HCT116 (cell line): ENCODE results near the gene METTL26. TPM values are rescaled to one million over a fixed set of nuclear protein-coding genes. Genes with fewer than 3 reads are reported as not detected.

ENCODE experiments used
- ATAC-seq: fragments of 200-7000 bp; cut with Tn5 transposase; 2 replicates; pipeline ENCODE4 v1.9.1; 2020; ENCODE audit warnings: mild to moderate bottlenecking, moderate library complexity
- BruUV-seq: library from RNA; stranded (reverse); fragments of 400-500 nt; replicated peaks from 2 replicates; lab custom pipeline; 2021; lab: Mats Ljungman, UMichigan
- CTCF ChIA-PET: fragments of 300-600 bp; sonication (Branson Sonifier 250); formaldehyde crosslinking; loops from one replicate; lab custom pipeline; 2021; ENCODE audit warnings: antibody characterized with exemption; lab: Charles Lee
- POLR2A ChIA-PET: fragments of 300-600, 350-600 bp; sonication (Branson Sonifier 250); formaldehyde crosslinking; loops from one replicate; lab custom pipeline; 2021; ENCODE audit warnings: antibody characterized with exemption; lab: Charles Lee
- RAD21 ChIA-PET, 2 experiments: fragments of 300-600 bp; sonication (Branson Sonifier 250); formaldehyde crosslinking; loops; one replicate each; lab custom pipeline; 2023; ENCODE audit warnings: low total read pairs in 2 of 2; ENCODE audit not compliant: uncharacterized antibody in 2 of 2, unreplicated experiment in 2 of 2, low non-redundant PET in 1 of 2; lab: Charles Lee
- DNase-seq: peaks from one replicate; pipeline ENCODE4 v3.0.0-alpha.2; 2010; ENCODE audit warnings: low read depth, low spot score
- H2AFZ ChIP-seq: fragments of 200-600 bp; shearing (Covaris generic), sonication (generic); 2 replicates; pipeline ENCODE4 v1.6.1; 2017; ENCODE audit warnings: low read depth, mixed run types, mixed read lengths, antibody characterized with exemption, low read length; ENCODE audit not compliant: poor library complexity, severe bottlenecking
- H3K27ac ChIP-seq: 2 replicates; pipeline ENCODE4 v1.5.1; 2012; ENCODE audit warnings: low read depth, low read length
- H3K27me3 ChIP-seq: fragments of 200-600 bp; sonication (generic); 2 replicates; pipeline ENCODE4 v1.6.1; 2016; ENCODE audit warnings: mixed run types, low read length, mixed read lengths; ENCODE audit not compliant: insufficient read depth
- H3K36me3 ChIP-seq, 2 experiments: fragments of 200-500 bp in 1 of 2; fragments of 200-600 bp in 1 of 2; sonication (Bioruptor generic) in 1 of 2; sonication (generic) in 1 of 2; 2 replicates each; pipeline versions ENCODE4 v1.5.1 to v1.6.1; 2014 to 2016; ENCODE audit warnings: low read length in 2 of 2, inconsistent platforms in 1 of 2, mixed read lengths in 1 of 2, mixed run types in 1 of 2; ENCODE audit not compliant: insufficient read depth in 2 of 2, control insufficient read depth in 1 of 2
- H3K4me1 ChIP-seq, 2 experiments: fragments of 200-600 bp in 1 of 2; sonication (generic) in 1 of 2; 2 replicates each; pipeline versions ENCODE4 v1.5.1 to v1.6.1; 2012 to 2017; ENCODE audit warnings: low read length in 2 of 2, inconsistent platforms in 1 of 2, mild to moderate bottlenecking in 1 of 2, mixed read lengths in 1 of 2, mixed run types in 1 of 2, moderate library complexity in 1 of 2; ENCODE audit not compliant: insufficient read depth in 2 of 2, control insufficient read depth in 1 of 2
- H3K4me2 ChIP-seq: fragments of 200-600 bp; sonication (generic); 2 replicates; pipeline ENCODE4 v1.6.1; 2017; ENCODE audit warnings: mixed run types, low read length, mixed read lengths
- H3K4me3 ChIP-seq, 2 experiments: fragments of 200-600 bp in 1 of 2; sonication (generic) in 1 of 2; replicated peaks in 1 of 2; 2 replicates each; pipeline ENCODE4 v1.5.1; 2011 to 2016; ENCODE audit warnings: low read length in 2 of 2, control low read depth in 1 of 2, low read depth in 1 of 2, mild to moderate bottlenecking in 1 of 2, mixed read lengths in 1 of 2, mixed run types in 1 of 2
- H3K79me2 ChIP-seq: fragments of 200-600 bp; sonication (generic); 2 replicates; pipeline ENCODE4 v1.6.1; 2017; ENCODE audit warnings: mild to moderate bottlenecking, mixed run types, low read length, moderate library complexity, mixed read lengths; ENCODE audit not compliant: insufficient read depth
- H3K9ac ChIP-seq: fragments of 200-600 bp; sonication (generic); 2 replicates; pipeline ENCODE4 v1.6.1; 2016; ENCODE audit warnings: low read length, mixed read lengths
- H3K9me2 ChIP-seq: fragments of 200-600 bp; sonication (generic), shearing (Covaris generic); 2 replicates; pipeline ENCODE4 v1.6.1; 2017; ENCODE audit warnings: mixed run types, mild to moderate bottlenecking, moderate library complexity; ENCODE audit not compliant: insufficient read depth
- H3K9me3 ChIP-seq, 2 experiments: fragments of 200-500 bp in 1 of 2; fragments of 200-600 bp in 1 of 2; sonication (Bioruptor generic) in 1 of 2; sonication (generic) in 1 of 2; 2 replicates each; pipeline ENCODE4 v1.6.1; 2014 to 2017; ENCODE audit warnings: low read length in 2 of 2, mixed read lengths in 2 of 2, inconsistent platforms in 1 of 2, low read depth in 1 of 2, mild to moderate bottlenecking in 1 of 2, mixed run types in 1 of 2, moderate library complexity in 1 of 2; ENCODE audit not compliant: control insufficient read depth in 1 of 2, insufficient read depth in 1 of 2
- H4K20me1 ChIP-seq: fragments of 200-600 bp; sonication (generic), shearing (Covaris generic); 2 replicates; pipeline ENCODE4 v1.6.1; 2017; ENCODE audit warnings: mixed run types, mild to moderate bottlenecking, moderate library complexity; ENCODE audit not compliant: insufficient read depth
- CEBPB ChIP-seq: IDR thresholded peaks from 2 replicates; pipeline ENCODE4 v1.6.1; 2012; ENCODE audit warnings: low read depth
- EGR1 ChIP-seq: IDR thresholded peaks from 2 replicates; pipeline ENCODE4 v1.6.1; 2012; ENCODE audit warnings: low read depth
- EZH2 ChIP-seq: fragments of 200-600 bp; sonication (generic); IDR thresholded peaks from 2 replicates; pipeline ENCODE4 v1.6.1; 2017; ENCODE audit warnings: antibody characterized with exemption, mixed run types
- EZH2phosphoT487 ChIP-seq: fragments of 200-600 bp; IDR thresholded peaks from 2 replicates; pipeline ENCODE4 v1.6.1; 2018; ENCODE audit warnings: antibody characterized with exemption, borderline replicate concordance
- POLR2A ChIP-seq: IDR thresholded peaks from 2 replicates; pipeline ENCODE4 v1.7.0; 2011; ENCODE audit warnings: borderline replicate concordance; ENCODE audit not compliant: insufficient read depth, insufficient read length; ENCODE audit errors: extremely low read depth
- RAD21 ChIP-seq: IDR thresholded peaks from 2 replicates; pipeline ENCODE4 v1.6.1; 2012; ENCODE audit warnings: low read depth, mild to moderate bottlenecking
- SIN3A ChIP-seq: IDR thresholded peaks from 2 replicates; pipeline ENCODE4 v1.6.1; 2012; ENCODE audit warnings: low read depth
- SP1 ChIP-seq: IDR thresholded peaks from 2 replicates; pipeline ENCODE4 v1.6.1; 2012; ENCODE audit warnings: low read depth
- SRF ChIP-seq: IDR thresholded peaks from 2 replicates; pipeline ENCODE4 v1.6.1; 2012; ENCODE audit warnings: low read depth
- TCF7L2 ChIP-seq: IDR thresholded peaks from 2 replicates; pipeline ENCODE4 v1.7.0; 2011; ENCODE audit warnings: borderline replicate concordance, inconsistent platforms; ENCODE audit not compliant: insufficient read depth, insufficient read length; ENCODE audit errors: extremely low read depth
- YY1 ChIP-seq: IDR thresholded peaks from 2 replicates; pipeline ENCODE4 v1.6.1; 2011; ENCODE audit warnings: low read length, low read depth, moderate library complexity, mild to moderate bottlenecking; ENCODE audit not compliant: insufficient replicate concordance; ENCODE audit errors: extremely low read depth
- ZFX ChIP-seq: fragments of 450-650 bp; IDR thresholded peaks from 2 replicates; pipeline ENCODE4 v1.6.1; 2017
- ZNF274 ChIP-seq: fragments of 200-500 bp; sonication (Bioruptor generic); IDR thresholded peaks from 2 replicates; pipeline ENCODE4 v1.6.1; 2014; ENCODE audit warnings: mild to moderate bottlenecking, low read depth, low read length, inconsistent platforms
- intact Hi-C: fragments of 100-400 bp; cut with micrococcal nuclease; formaldehyde crosslinking; loops from 2 replicates; pipeline ENCODE4 v1.10.0; 2022
- total RNA-seq: library from RNA; stranded (reverse); gene quantifications from one replicate; pipeline ENCODE4 v1.2.1, GENCODE V29; 2021; ENCODE audit not compliant: unreplicated experiment
- TF ChIP-seq, protein P1 (sequence below): IDR thresholded peaks from 2 replicates; pipeline ENCODE4 v1.6.1; 2012; ENCODE audit warnings: low read depth

METTL26 gene
- total RNA-seq, 1 experiment from 2014 or later = 85.7 TPM

DNA sequence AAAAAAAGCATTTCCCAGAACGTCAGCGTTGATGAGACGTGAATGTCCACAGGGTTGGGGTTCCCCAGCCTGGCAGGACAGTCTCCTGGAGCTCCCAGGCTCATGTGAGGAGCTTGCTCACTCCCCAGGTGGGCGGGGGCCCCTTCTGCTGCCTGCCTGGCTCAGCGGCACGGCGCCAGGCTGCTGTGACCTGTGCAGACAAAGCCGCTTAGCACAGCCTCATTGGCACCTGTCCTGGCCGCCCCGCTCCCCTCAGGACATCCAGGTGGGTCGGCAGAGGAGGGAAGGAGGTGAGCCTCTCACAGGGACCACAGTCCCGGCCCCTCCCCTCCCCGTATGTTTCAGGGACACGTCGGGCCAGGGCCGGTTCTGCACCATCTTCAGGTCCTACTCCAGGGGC lies 18.2 kb downstream of the METTL26 start:
- peaks cover 6% of the 10 kb centered on the region; the same call in 1 of the 2 replicates for H3K79me2 ChIP-seq
- ATAC-seq = no peak
- no peaks in the 10 kb centered on the region for H3K9me3 ChIP-seq
- no peaks in the 10 kb centered on the region for H3K36me3 ChIP-seq
- TF ChIP-seq SRF (no peak), ZNF274 (no peak), RAD21 (no peak), EZH2phosphoT487 (no peak)
- TF ChIP-seq, all 23 proteins: peak for 0
- Histone ChIP-seq H3K4me3 (no peak overlapping the region), H3K9ac (no peak overlapping the region), H3K27me3 (no peaks in the 10 kb centered on the region), H3K4me2 (no peak overlapping the region), H3K9me2 (no peaks in the 10 kb centered on the region), H3K27ac (no peak overlapping the region), H3K4me1 (peaks cover 8 to 21% of the 10 kb centered on the region in 2 experiments), H4K20me1 (no peaks in the 10 kb centered on the region), H2AFZ (no peak overlapping the region)
- CTCF ChIA-PET = no interaction called here
- no TSS peak for BruUV-seq
- POLR2A ChIA-PET = no interaction called here
- DNase-seq = no peak
- intact Hi-C loops = no loop called here
- RAD21 ChIA-PET = no interaction called here

DNA sequence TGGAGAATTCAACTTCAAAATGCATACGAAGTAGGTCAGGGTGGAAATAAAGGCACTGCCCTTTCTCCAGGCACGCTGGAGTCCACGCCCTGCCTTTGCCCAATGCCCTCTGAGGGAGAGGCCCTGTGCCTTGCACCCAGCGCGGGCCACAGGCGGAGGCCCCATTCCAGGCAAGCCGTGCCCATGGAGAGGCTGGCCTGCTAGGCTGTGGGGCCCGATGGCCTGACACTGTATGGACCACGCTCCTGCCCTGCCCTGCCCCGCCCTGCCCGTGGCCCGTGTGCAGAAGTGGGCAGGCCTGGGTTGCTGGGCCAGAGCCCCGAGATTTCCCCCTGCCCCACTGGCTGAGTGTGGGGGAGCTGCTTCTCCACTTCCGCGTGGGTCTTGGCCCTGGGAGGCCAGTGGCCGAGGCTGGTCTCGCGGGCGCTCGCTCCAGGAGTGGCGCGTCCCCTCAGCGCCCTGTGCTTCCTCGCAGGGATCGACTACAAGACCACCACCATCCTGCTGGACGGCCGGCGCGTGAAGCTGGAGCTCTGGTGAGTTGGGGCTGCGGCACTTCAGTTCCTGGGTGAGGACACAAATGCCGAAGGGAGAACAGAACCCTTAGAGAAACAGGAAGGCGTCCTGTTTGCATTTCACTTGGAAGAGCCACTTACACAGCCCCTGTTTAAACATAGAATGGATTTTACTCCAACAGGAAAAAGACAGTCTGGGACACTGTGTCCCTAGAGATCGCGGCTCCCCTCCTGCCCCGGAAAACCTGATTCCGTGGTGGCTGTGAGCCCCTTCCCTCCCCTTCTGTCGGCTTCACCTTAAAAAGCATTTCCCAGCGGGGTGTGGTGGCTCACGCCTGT lies 19.1 kb downstream of the METTL26 start:
- H3K36me3 ChIP-seq = no peaks in the 10 kb centered on the region
- H3K4me2 ChIP-seq = no peak overlapping the region
- ChIA-PET RAD21 (no interaction called here), CTCF (no interaction called here), POLR2A (no interaction called here)
- no peaks in the 10 kb centered on the region for H3K27me3 ChIP-seq
- no peak for DNase-seq
- no peak overlapping the region for H3K27ac ChIP-seq
- TF ChIP-seq SRF (no peak), ZFX (no peak), YY1 (no peak), TCF7L2 (no peak), EZH2 (no peak), SIN3A (no peak), EZH2phosphoT487 (no peak), POLR2A (no peak), CEBPB (no peak), EGR1 (no peak), SP1 (no peak)
- TF ChIP-seq, protein P1, sequence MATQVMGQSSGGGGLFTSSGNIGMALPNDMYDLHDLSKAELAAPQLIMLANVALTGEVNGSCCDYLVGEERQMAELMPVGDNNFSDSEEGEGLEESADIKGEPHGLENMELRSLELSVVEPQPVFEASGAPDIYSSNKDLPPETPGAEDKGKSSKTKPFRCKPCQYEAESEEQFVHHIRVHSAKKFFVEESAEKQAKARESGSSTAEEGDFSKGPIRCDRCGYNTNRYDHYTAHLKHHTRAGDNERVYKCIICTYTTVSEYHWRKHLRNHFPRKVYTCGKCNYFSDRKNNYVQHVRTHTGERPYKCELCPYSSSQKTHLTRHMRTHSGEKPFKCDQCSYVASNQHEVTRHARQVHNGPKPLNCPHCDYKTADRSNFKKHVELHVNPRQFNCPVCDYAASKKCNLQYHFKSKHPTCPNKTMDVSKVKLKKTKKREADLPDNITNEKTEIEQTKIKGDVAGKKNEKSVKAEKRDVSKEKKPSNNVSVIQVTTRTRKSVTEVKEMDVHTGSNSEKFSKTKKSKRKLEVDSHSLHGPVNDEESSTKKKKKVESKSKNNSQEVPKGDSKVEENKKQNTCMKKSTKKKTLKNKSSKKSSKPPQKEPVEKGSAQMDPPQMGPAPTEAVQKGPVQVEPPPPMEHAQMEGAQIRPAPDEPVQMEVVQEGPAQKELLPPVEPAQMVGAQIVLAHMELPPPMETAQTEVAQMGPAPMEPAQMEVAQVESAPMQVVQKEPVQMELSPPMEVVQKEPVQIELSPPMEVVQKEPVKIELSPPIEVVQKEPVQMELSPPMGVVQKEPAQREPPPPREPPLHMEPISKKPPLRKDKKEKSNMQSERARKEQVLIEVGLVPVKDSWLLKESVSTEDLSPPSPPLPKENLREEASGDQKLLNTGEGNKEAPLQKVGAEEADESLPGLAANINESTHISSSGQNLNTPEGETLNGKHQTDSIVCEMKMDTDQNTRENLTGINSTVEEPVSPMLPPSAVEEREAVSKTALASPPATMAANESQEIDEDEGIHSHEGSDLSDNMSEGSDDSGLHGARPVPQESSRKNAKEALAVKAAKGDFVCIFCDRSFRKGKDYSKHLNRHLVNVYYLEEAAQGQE = no peak
- no peak overlapping the region for H3K9ac ChIP-seq
- no peak for ATAC-seq
- H4K20me1 ChIP-seq = no peaks in the 10 kb centered on the region
- intact Hi-C loops = no loop called here
- H3K79me2 ChIP-seq = peaks cover 6% of the 10 kb centered on the region; the same call in 1 of the 2 replicates
- H3K9me2 ChIP-seq = no peaks in the 10 kb centered on the region
- no peak overlapping the region for H2AFZ ChIP-seq
- H3K4me3 ChIP-seq = no peak overlapping the region
- peaks cover 8 to 12% of the 10 kb centered on the region in 2 experiments for H3K4me1 ChIP-seq
- no peaks in the 10 kb centered on the region for H3K9me3 ChIP-seq
- no TSS peak for BruUV-seq
